Transverse colon (tissue), 4 donors: ENCODE results near the gene SORT1. TPM values are rescaled to one million over a fixed set of nuclear protein-coding genes. Genes with fewer than 3 reads are reported as not detected.

Source experiments
- DNase-seq: peaks from one replicate; pipeline ENCODE4 v3.0.0-alpha.2; 2019
- H3K27ac ChIP-seq, 4 donors: fragments of 200-600 bp; sonication (generic); 2 replicates each; pipeline ENCODE4 v1.5.1; 2016 to 2018; ENCODE audit warnings: inconsistent platforms in 4 of 4
- H3K27me3 ChIP-seq: fragments of 200-600 bp; sonication (generic); 2 replicates; pipeline ENCODE4 v1.5.1; 2017; ENCODE audit warnings: inconsistent platforms
- H3K36me3 ChIP-seq, 4 donors: fragments of 200-600 bp; sonication (generic); 2 replicates each; pipeline ENCODE4 v1.5.1; 2017 to 2019; ENCODE audit warnings: inconsistent platforms in 4 of 4
- H3K4me1 ChIP-seq, 4 donors: fragments of 200-600 bp; sonication (generic); 2 replicates each; pipeline ENCODE4 v1.5.1; 2017 to 2020; ENCODE audit warnings: inconsistent platforms in 4 of 4
- H3K4me3 ChIP-seq, 4 donors: fragments of 200-600 bp; sonication (generic); 1 replicate in 1 of 4; 2 replicates in 3 of 4; pipeline versions ENCODE4 v1.5.1 to v1.6.1; 2017 to 2019; ENCODE audit warnings: inconsistent platforms in 4 of 4
- H3K9me3 ChIP-seq, 2 donors: fragments of 200-600 bp; sonication (generic); 2 replicates each; pipeline ENCODE4 v1.5.1; 2017 to 2019; ENCODE audit warnings: inconsistent platforms in 2 of 2
- CTCF ChIP-seq, 5 experiments: fragments of 200-600 bp in 3 of 5; fragments of 450-650 bp in 2 of 5; sonication (generic) in 3 of 5; IDR thresholded peaks; 1 replicate in 2 of 5; 2 replicates in 3 of 5; pipeline ENCODE4 v1.5.1; 2016 to 2017; ENCODE audit warnings: antibody characterized with exemption in 5 of 5, inconsistent platforms in 3 of 5, mild to moderate bottlenecking in 2 of 5, moderate library complexity in 1 of 5
- EP300 ChIP-seq: sonication (generic); formaldehyde crosslinking; IDR thresholded peaks from one replicate; pipeline ENCODE4 v1.6.1; 2017; ENCODE audit warnings: antibody characterized with exemption, low read depth
- POLR2A ChIP-seq: fragments of 450-650 bp; IDR thresholded peaks from one replicate; pipeline ENCODE4 v1.6.1; 2016; ENCODE audit warnings: antibody characterized with exemption, mild to moderate bottlenecking, moderate library complexity
- POLR2AphosphoS5 ChIP-seq, 3 donors: sonication (generic); formaldehyde crosslinking; IDR thresholded peaks; one replicate each; pipeline ENCODE4 v1.6.1; 2016; ENCODE audit warnings: antibody characterized with exemption in 3 of 3
- WGBS, 2 donors: methylation state at CpG; one replicate each; pipeline ENCODE4 v1.1.5; 2018; ENCODE audit warnings: low coverage in 1 of 2; 5-methylcytosine and 5-hydroxymethylcytosine counted together
- in situ Hi-C, 4 donors: fragments of 200-750 bp; cut with MboI; loops; one replicate each; pipeline versions ENCODE4 v1.15.0 to v1.15.1; 2017; ENCODE audit warnings: low sequenced_read_pairs in 3 of 4, low pct_ligation_motif_present in 1 of 4, low pct_unique_long_range_greater_than_20kb in 1 of 4
- intact Hi-C: fragments of 100-400 bp; cut with DNase I; formaldehyde crosslinking; loops from one replicate; pipeline ENCODE4 v1.15.1; 2023; ENCODE audit warnings: low total_unique reads
- total RNA-seq, 4 donors: library from RNA; depleted of rRNA; stranded (reverse); fragments of >200 nt; gene quantifications; one replicate each; pipeline ENCODE4 v1.1.0, GENCODE V29; 2016

SORT1 gene
- total RNA-seq, 4 donors from 2014 or later, result 53.5 to 79.3 (median 66.2) TPM

- intact Hi-C loops, result no loop called here
- in situ Hi-C loops, result loop anchor here in 1 of 4 donors (25.0 kb wide), 1 partner anchor 125 kb away; the partner anchor contains the start of gene PSRC1
- Histone ChIP-seq H3K4me1 (no peaks in the 10 kb centered on the region), H3K27ac (no peak overlapping the region), H3K9me3 (no peaks in the 10 kb centered on the region), H3K36me3 (peaks cover 0 to 80% (median 39%) of the 10 kb centered on the region in 4 donors), H3K4me3 (no peak overlapping the region), H3K27me3 (no peaks in the 10 kb centered on the region)
- DNase-seq, result no peak
- 83 to 85% methylated on average over 2 of the region's 2 CpGs for WGBS, 2 donors
- TF ChIP-seq EP300 (no peak), CTCF (IDR thresholded peaks at IDR 0.05) (no peak), POLR2A (no peak), POLR2AphosphoS5 (IDR thresholded peaks at IDR 0.05) (no peak)
Measured at GRCh38 chr1:109412551-109412950, 14.8 kb upstream of the SORT1 start.

GRCh38 chr1:109404838-109405237 is 7.1 kb upstream of the SORT1 start:
- 62 to 74% methylated on average over 4 of the region's 4 CpGs for WGBS, 2 donors
- no peak for TF ChIP-seq EP300
- no peak for TF ChIP-seq CTCF (IDR thresholded peaks at IDR 0.05)
- no peak for TF ChIP-seq POLR2A
- TF ChIP-seq POLR2AphosphoS5 (IDR thresholded peaks at IDR 0.05), result no peak
- Histone ChIP-seq H3K27me3 (no peaks in the 10 kb centered on the region), H3K4me1 (no peaks in the 10 kb centered on the region), H3K36me3 (peaks cover 0 to 51% (median 14%) of the 10 kb centered on the region in 4 donors), H3K9me3 (no peaks in the 10 kb centered on the region), H3K4me3 (no peak overlapping the region), H3K27ac (no peak overlapping the region)
- intact Hi-C loops (loop anchor here (5.0 to 10.0 kb wide), 2 partner anchors 50 to 138 kb away; no protein-coding TSS in a partner anchor), in situ Hi-C loops (loop anchor here (5.0 to 25.0 kb wide), 3 partner anchors 118 to 143 kb away; partner anchors contain the start of gene PSRC1 (in 1 of the 4))
- no peak for DNase-seq

- Histone ChIP-seq H3K4me1 (peaks cover 0 to 14% (median 9%) of the 10 kb centered on the region in 4 donors), H3K27me3 (no peaks in the 10 kb centered on the region), H3K36me3 (peaks cover 0 to 23% (median 2%) of the 10 kb centered on the region in 4 donors), H3K4me3 (no peak overlapping the region), H3K27ac (no peak overlapping the region), H3K9me3 (no peaks in the 10 kb centered on the region)
- no peak for TF ChIP-seq POLR2AphosphoS5 (IDR thresholded peaks at IDR 0.05)
- TF ChIP-seq EP300, result no peak
- no peak for TF ChIP-seq CTCF (IDR thresholded peaks at IDR 0.05)
- no peak for TF ChIP-seq POLR2A
- intact Hi-C loops (loop anchor here (5.0 to 10.0 kb wide), 2 partner anchors 47 to 135 kb away; no protein-coding TSS in a partner anchor), in situ Hi-C loops (loop anchor here (5.0 to 25.0 kb wide), 3 partner anchors 115 to 140 kb away; partner anchors contain the start of gene PSRC1 (in 1 of the 4))
- DNase-seq, result no peak
Measured at GRCh38 chr1:109402025-109402424, 4.3 kb upstream of the SORT1 start.

- in situ Hi-C loops (loop anchor here (5.0 to 25.0 kb wide), 3 partner anchors 113 to 138 kb away; partner anchors contain the start of gene PSRC1 (in 1 of the 4)), intact Hi-C loops (loop anchor here (5.0 to 10.0 kb wide), 2 partner anchors 45 to 133 kb away; no protein-coding TSS in a partner anchor)
- DNase-seq, result no peak
- Histone ChIP-seq H3K9me3 (no peaks in the 10 kb centered on the region), H3K27ac (no peak overlapping the region), H3K36me3 (peaks cover 0 to 19% (median 2%) of the 10 kb centered on the region in 4 donors), H3K27me3 (no peaks in the 10 kb centered on the region), H3K4me3 (no peak overlapping the region), H3K4me1 (peaks cover 0 to 30% (median 24%) of the 10 kb centered on the region in 4 donors)
- WGBS, 2 donors, result 88 to 95% methylated on average over 3 of the region's 3 CpGs
- TF ChIP-seq POLR2A (no peak), POLR2AphosphoS5 (IDR thresholded peaks at IDR 0.05) (no peak), EP300 (no peak), CTCF (IDR thresholded peaks at IDR 0.05) (no peak)
Measured at GRCh38 chr1:109400035-109400655, 2.4 kb upstream of the SORT1 start.
